ENCODE measurements around the gene CDX1. TPM values are rescaled to one million over a fixed set of nuclear protein-coding genes. Genes with fewer than 3 reads are reported as not detected.

Gene CDX1
- total and polyA plus RNA-seq, 3 donors from 2014 or later: 3.4 to 5.2 (median 3.4) TPM

GRCh38 chr5:150162142-150162513 lies 4.5 kb upstream of the CDX1 start:
- H3K36me3 ChIP-seq (ENCODE audit: low read depth, missing control alignments): no peaks in the 10 kb centered on the region
- DNase-seq: no peak
- WGBS, 2 donors: 96 to 100% methylated on average over 2 to 3 of the region's 3 CpGs
- H3K27ac ChIP-seq: peak overlapping the region in 1 of 2 donors; percentile 11
- H3K9me3 ChIP-seq: no peaks in the 10 kb centered on the region
- intact Hi-C loops (cut with DNase I; ENCODE audit: low total_unique reads): no loop called here
- H3K4me1 ChIP-seq: peaks cover 39% of the 10 kb centered on the region
- no peak overlapping the region for H3K4me3 ChIP-seq
- TF ChIP-seq, protein P1, sequence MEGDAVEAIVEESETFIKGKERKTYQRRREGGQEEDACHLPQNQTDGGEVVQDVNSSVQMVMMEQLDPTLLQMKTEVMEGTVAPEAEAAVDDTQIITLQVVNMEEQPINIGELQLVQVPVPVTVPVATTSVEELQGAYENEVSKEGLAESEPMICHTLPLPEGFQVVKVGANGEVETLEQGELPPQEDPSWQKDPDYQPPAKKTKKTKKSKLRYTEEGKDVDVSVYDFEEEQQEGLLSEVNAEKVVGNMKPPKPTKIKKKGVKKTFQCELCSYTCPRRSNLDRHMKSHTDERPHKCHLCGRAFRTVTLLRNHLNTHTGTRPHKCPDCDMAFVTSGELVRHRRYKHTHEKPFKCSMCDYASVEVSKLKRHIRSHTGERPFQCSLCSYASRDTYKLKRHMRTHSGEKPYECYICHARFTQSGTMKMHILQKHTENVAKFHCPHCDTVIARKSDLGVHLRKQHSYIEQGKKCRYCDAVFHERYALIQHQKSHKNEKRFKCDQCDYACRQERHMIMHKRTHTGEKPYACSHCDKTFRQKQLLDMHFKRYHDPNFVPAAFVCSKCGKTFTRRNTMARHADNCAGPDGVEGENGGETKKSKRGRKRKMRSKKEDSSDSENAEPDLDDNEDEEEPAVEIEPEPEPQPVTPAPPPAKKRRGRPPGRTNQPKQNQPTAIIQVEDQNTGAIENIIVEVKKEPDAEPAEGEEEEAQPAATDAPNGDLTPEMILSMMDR (IDR thresholded peaks at IDR 0.05): no peak
- TF ChIP-seq POLR2A (IDR thresholded peaks at IDR 0.05): no peak
- H3K27me3 ChIP-seq: no peaks in the 10 kb centered on the region

GRCh38 chr5:150163035-150163434 lies 3.5 kb upstream of the CDX1 start:
- no peaks in the 10 kb centered on the region for H3K36me3 ChIP-seq (ENCODE audit: low read depth, missing control alignments)
- no peak for TF ChIP-seq POLR2A (IDR thresholded peaks at IDR 0.05)
- TF ChIP-seq, protein P1 (IDR thresholded peaks at IDR 0.05): no peak
- no peaks in the 10 kb centered on the region for H3K27me3 ChIP-seq
- intact Hi-C loops (cut with DNase I; ENCODE audit: low total_unique reads): no loop called here
- H3K27ac ChIP-seq: peak overlapping the region in 1 of 2 donors; percentile 83
- no peaks in the 10 kb centered on the region for H3K9me3 ChIP-seq
- peaks cover 38% of the 10 kb centered on the region for H3K4me1 ChIP-seq
- 69% methylated on average over 3 of the region's 3 CpGs for WGBS, 2 donors
- no peak overlapping the region for H3K4me3 ChIP-seq
- DNase-seq: no peak

GRCh38 chr5:150163547-150164059 lies 3.0 kb upstream of the CDX1 start:
- H3K4me1 ChIP-seq: peaks cover 42% of the 10 kb centered on the region

GRCh38 chr5:150164211-150164980 lies 2.2 kb upstream of the CDX1 start:
- Histone ChIP-seq H3K27ac (peak overlapping the region; percentile 10 to 83), H3K4me3 (no peak overlapping the region), H3K9me3 (no peaks in the 10 kb centered on the region), H3K36me3 (ENCODE audit: low read depth, missing control alignments) (no peaks in the 10 kb centered on the region), H3K27me3 (no peaks in the 10 kb centered on the region), H3K4me1 (peaks cover 42% of the 10 kb centered on the region)
- WGBS, 2 donors: 52 to 74% methylated on average over 6 of the region's 6 CpGs
- peak; percentile 75 for DNase-seq
- TF ChIP-seq, protein P1 (IDR thresholded peaks at IDR 0.05): no peak
- TF ChIP-seq POLR2A (IDR thresholded peaks at IDR 0.05): no peak
- intact Hi-C loops (cut with DNase I; ENCODE audit: low total_unique reads): no loop called here

More at GRCh38 chr5:150163547-150164059, 3.0 kb upstream of the CDX1 start:
- 43 to 46% methylated on average over 13 of the region's 13 CpGs for WGBS, 2 donors
- peak overlapping the region; percentile 13 to 83 for H3K27ac ChIP-seq
- intact Hi-C loops (cut with DNase I; ENCODE audit: low total_unique reads): no loop called here
- H3K36me3 ChIP-seq (ENCODE audit: low read depth, missing control alignments): no peaks in the 10 kb centered on the region
- H3K9me3 ChIP-seq: no peaks in the 10 kb centered on the region
- no peak overlapping the region for H3K4me3 ChIP-seq
- peak; percentile 81 for DNase-seq
- H3K27me3 ChIP-seq: no peaks in the 10 kb centered on the region
- no peak for TF ChIP-seq POLR2A (IDR thresholded peaks at IDR 0.05)
- TF ChIP-seq, protein P1 (IDR thresholded peaks at IDR 0.05): no peak
